Hematopoietic multipotent progenitor cell treated with erythropoietin and hydrocortisone succinate and interleukin-3 and kit ligand, for 17 days (in vitro differentiated cells): ENCODE measurements around the gene TMEM170B.

Experiments used
- DNase-seq: peaks from one replicate; pipeline ENCODE4 v3.0.0-alpha.2; 2015; ENCODE audit warnings: low spot score

The TMEM170B gene

DNA sequence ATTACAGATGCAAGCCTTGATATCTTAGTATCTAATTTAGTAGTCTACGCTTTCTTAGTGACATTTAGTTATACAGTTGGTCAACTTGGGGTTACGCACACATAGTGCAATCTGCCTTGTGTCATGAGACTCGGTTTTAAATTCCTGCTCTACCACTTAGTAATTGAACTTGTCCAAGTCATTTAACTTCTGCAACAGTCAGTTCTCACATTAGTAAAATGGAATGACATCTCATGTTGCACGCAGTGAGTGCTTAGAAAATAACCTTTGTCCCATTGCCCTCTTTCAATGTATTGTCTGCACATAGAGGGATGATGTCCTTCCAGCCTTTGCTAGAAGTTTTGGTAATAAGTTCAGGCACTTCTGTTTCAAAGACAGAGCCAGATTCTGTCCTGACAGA is 48.6 kb downstream of the TMEM170B start:
- DNase-seq = no peak

DNA sequence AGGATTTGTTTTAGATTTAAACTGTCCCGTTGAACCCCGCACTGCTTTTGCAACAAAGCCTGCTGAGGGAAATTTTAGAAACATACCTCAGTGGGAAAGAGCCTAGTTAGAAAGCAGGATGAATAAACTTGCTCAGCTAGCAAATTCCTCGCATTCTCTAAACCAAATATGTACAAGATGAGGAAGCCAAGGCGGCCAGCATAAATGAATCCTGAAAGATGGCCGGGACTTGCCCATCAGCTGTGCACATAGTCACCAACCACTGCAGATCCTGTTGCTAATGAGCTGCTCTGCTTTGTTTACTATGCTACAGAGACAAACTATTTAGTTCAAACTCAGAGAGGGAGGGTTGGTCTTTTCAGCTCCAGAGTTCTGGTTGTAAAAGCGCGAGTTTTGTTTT is 49.0 kb downstream of the TMEM170B start:
- DNase-seq = no peak

DNA sequence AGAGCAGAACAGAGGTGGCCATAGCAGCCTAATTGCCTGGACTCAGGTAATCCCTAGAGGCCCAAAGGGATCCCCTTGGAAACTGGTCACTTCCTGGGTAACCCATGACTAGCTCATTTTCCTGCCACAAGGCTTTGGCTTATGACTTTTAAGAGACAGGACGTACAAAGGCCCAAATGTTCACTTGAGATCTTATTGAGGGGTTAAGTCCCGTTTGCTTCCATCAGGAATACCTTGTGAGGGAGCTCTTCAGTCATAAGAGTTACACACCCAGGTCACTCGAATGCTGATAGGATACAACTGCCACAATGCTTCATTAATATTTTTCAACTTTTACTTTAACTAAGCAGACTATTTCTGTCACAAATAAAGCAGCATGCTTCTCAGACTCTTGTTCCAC is 51.7 kb downstream of the TMEM170B start:
- no peak for DNase-seq

DNA sequence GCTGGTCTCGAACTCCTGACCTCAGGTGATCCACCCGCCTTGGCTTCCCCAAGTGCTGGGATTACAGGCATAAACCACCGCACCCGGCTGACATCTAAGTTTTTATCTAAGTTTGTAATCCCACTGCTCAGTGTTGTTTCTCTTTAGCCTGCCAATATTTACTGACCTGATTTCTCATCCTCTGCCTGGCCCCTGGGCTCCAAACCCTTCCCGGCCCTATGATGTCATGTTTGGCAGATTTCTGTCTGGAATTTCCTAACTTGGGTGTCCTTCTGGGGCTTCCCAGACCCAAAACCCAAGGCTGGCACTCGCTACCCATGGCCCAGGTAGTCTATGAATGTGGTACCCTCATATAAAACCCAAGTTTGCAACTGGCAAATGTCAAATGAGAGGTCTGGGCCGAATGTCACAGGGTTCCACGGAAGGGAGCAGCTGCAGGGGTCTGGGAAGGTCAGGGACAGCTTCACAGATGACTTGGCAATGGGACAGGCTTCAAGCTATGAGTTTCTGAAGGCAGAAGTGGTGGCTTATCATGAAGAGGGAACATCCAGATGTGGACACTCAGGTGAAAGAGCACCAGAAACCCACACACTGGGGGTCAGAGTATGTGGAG is 54.9 kb downstream of the TMEM170B start:
- DNase-seq = no peak

DNA sequence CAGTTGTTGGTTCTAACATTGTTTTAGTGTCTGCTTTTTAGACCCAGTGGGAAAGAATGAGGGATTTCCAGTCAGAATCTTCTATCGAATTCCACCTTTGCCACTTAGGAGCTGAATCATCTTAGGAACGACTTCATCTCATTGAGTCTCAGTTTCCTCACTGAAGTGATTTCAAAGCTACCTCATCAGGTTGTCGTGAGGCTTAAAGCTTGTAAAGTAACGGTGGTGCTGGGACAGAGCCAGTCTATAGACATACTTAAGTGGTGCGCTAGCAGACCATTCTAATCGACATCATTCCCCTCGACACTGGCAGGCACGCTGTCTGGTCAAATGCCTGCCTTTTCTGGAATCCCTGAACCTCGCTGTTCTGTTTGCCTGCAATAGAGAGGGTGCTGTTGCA is 55.5 kb downstream of the TMEM170B start:
- DNase-seq = no peak

DNA sequence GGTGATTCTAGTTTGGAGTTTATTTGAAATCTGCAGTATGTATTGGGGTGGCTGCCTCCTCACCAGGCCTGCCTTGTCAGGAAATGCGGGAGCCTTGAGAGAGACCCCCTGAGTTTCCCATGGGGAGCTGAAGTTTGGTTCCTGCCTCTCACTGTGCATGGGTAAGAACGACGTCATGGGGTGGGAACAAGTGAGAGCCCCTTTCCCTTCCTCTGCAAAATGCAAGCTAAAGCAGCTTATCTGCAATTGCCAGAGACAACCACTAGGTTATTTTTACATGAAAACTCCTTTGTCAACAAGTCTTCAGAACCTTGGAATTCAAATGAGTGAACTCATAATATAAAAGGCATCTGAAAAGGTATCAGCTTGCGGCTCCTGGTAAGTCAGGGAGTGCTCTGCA is 58.4 kb downstream of the TMEM170B start:
- no peak for DNase-seq

DNA sequence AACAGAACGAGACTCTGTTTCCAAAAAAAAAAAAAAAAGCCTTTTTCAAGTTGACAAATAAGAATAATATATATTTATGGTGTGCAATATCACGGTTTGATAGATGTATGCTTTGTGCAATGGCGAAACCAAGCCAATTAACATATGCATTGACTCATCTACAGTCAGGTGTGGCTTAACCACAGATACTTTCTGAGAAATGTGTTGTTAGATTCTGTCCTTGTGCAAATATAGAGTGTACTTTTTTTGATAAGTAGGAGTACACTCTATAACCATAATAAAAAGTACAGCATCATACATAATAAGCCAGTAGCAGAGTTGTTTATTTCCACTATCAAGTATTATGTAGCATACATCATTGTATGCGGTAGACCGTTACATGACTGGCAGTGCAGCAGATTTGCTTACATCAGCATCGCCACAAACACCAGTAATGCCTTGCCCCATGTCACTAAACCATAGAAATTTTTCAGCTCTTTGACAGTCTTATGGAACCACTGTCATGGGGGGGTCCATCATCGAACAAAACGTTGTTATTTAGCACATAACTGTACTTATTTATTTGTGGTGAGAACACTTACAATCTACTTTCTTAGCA is 59.2 kb downstream of the TMEM170B start:
- DNase-seq = no peak

DNA sequence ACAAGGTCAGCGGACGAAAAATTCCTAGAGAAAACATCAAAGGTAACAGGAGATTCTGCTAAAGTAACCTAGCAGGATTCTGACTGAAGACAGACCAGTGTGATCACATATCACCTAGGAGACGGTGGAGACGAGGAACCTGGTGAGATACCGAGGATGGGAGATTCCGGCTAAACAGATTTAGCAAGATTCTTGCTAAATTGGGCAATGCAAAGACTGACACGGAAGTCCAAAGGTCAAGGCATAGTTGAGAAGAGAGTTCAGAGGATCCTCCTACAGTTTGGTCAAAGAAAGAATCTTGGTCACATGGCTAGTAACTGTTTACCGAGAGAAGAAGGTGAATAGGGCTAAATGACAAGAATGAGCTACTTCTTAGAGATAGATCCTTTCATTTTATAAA is 61.1 kb downstream of the TMEM170B start:
- DNase-seq = no peak

DNA sequence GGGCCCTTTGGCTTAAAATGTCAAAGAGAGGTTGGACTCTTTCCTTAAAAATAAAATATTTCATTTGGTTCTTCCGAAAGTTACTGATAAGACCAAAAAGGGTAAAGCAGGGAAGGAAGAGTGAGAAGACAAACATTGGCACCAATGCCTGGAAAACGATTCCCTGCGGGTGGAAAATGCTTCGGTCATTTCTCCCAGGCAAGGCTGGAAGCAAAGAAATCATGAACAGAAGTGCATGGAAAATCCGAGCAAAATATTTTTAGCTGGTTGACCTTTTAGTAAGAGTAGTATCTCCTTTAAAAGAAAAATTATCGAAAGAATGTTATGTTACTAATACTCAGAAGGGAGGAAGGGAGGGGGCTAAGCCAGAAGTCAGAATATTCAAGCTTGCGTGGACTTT is 62.7 kb downstream of the TMEM170B start:
- no peak for DNase-seq

DNA sequence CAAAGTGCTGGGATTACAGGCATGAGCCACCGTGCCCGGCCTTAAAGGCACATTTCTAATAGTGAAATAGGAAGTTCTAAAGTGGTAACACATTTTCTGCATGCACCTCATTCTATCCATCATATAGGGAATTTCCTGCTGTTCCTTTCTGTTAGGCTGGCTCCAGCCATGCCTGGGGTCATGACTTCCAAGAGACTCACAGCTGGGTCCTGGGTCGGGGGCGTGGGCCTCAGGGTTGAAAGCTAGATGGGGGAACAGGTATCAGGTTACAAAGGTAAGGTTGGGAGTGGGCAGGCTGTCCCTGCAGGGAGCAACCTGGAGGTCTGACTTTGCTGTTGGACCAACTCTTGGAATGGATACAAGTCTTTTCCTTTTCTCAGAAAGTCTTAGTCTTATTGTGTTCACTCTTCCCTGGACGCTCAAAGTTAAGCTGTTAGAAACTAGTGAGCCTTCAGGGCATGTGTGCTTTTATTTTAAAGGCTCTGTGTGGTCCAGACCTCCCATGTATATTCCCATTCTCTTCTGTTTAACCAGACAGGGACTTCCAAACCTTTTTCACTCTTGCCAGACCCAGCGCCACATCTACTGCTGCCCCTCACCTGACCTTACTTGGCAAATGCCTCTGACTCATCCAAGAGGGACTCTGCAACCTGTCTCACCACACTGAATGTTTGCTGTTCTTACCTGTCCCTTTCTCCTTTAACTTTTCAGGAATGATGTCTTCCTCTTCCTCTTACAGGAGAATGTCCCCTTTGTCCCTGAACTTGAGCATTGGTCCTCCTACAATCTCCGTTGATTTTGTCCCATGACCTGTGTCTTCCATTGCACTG is 64.4 kb downstream of the TMEM170B start:
- no peak for DNase-seq

DNA sequence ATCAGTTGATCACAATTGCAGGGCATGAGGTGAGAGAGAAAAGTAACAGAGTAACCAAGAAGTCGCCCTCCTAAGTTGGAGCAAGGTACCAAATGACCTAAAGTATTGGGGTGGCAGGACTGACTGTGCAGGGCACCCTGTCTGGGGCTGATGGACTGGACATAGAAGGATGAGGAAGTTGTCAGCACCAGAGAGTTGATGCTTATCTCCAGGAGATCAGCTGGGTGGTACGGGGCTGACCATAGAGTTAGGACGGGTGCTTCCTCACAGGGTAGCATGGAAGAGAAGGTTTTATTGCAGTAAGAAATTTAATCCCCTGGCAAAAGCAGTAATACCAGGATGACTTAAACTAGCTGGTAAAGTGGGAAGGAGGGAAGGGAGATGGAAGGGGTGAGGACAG is 66.7 kb downstream of the TMEM170B start:
- no peak for DNase-seq

DNA sequence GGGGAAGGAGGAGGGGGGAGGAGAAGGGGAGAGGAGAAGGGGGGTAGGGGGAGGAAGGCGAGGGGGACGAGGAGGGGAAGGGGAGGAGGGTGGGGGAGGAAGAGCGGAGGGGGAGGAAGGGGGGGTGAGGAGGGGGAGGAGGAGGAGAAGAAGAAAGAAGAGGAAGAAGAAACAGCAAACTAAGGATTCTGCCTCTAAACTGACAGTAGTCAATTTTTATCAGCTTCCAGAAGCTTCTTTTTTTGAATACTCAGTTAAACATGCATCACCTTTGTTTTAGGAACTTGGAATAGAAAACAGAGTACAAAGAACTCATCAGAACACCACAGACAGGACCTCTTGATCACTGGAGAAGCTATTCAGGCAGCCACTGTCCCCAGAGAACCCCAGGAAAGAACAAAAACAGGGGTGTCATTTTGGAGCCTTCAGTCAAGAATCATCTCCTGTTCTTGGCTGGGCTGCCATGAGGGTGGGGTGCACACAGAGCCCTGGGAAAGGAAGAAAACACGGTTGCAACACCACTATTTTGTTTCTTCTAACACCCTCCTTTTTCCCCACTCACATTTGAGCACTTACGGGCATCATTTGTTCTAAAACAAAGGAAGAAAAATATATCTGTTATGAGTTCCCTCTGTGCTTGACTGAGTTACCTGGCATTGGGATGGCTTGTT is 67.4 kb downstream of the TMEM170B start:
- no peak for DNase-seq

DNA sequence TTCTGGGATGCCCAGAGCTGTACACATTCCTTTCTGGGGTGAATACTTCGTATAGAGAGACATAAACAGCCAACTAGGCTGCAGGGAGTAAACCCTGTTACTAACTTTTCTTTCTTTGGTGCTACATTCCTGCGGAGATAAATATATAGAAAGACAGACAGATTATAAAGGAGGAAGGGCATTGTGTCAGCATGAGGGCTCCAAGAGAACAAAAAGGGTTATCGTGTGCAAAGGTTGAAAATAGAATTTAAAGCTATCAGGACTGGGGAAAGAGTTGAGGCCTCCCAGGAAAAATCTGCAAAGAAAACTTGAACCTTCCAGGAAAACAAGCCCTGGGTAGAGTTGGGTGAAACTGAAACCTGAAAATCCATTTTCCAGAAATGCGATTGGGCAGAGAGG is 68.0 kb downstream of the TMEM170B start:
- no peak for DNase-seq

DNA sequence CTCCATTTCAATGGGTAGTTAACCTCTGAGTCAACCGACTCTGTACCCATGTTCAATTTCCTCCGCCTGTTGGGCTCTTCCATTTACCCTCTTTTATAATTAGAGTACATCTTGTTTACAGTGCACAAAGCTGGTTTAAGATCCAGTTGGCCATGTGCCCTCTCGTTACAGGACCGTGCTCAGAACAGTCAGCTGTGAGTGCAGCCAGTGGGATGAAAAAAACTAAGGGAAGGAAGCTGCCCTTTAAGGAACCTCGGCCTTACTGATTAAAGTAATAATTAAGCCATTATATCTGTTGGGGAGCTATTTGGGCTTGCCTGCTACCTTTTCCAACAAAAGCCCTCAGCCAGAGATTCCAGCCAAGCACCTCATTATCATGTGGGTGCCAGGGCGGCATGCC is 68.8 kb downstream of the TMEM170B start:
- DNase-seq = no peak

DNA sequence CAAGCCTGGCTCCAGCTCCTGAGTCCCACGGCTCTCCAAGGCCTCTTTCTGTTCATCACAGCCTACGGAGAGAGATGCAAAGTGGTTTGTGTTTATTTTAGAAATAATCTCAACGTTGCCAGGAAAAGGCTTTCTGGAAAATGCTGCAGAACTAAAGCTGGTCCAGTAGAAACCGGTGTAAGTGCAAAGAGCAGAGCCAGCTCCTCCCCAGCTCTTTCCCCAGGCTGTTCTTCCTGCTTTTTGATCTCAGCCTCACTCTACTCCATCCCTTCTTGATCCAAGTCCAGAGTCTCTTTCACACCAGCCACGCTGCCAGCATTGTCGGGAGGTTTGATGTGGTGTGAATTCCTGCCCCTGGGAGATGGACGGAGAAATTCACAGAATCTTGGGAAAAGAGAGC is 69.8 kb downstream of the TMEM170B start:
- DNase-seq = no peak

DNA sequence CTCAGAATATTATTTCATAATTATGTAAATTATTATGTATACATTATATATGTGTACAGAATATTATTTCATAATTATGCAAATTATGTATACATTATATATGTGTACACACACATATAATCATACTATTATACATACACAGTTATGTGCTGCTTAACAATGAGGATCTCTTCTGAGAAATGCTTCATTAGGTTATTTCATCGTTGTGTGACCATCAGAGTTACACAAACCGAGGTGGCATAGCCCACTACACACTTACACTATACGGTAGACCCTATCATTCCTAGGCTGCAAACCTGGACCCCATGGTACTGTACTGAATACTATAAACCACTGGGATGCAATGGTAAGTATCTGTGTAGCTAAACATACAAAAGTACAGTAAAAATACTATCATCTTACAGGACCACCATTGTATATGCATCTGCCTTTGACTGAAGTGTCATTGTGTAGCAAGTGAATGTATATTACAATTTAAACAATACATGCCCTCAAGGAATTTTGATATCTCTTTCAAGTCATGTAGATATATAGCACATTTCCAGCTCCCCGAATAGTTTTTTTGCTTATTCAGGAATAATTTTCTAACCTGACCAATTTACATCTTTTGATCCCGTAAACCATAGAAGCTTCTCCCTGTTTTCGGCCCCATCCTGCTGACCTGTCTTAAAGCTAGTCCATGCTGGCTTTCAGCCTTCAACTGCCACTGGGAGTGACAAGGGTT is 71.2 kb downstream of the TMEM170B start:
- DNase-seq = no peak

DNA sequence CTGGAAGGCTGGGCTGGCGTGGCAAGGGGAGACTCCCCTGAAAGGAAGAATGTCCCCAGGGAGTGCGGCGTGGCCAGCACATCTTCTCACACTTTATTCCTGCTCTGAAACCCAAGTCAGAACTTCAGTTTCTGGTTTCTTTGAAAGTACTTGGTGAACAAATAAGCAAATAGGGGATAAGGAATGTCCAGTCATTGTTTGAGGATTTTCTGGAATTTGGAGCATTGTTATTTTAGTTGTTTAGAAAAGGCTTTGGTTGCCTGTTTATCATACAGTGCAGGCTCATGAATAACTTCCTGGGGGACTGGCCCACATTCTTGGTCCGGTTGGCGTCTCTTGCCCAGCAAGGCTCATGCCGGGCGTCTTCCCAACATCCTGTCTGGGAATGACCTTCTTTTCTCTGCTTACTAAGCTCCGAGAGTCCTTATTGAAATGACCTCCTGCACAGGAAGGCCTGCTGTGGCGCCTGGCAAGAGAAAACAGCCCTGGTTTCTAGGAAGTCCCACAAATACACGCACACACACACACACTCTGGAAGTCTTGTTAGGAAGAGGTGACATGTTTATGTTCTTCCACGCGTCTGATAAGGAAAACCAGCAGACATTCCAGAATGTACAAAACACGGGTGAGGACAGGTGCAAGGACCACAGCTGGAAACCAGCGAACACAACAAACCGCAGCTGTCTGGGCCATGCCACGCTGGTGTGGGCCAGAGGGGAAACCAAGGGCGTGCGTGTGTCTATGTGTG is 71.9 kb downstream of the TMEM170B start:
- no peak for DNase-seq

DNA sequence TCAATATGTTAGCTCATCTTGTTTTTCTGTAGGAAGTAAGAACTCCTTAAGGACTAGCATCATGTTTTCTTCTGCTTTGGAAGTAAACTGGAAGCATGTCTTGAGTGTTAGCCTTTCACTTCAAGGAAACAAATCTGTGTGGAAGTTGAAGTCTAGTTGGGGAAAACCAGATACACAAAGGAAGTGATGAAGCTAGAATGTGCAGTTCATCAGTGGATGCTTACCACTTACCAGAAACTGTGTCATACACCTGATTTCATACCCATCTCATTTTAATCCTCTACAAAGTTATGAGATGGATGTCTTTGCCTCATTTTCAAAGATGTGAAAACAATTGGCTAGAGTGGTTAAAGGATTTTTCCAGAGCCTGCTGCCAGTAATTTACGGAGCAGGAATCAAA is 75.8 kb downstream of the TMEM170B start:
- DNase-seq = no peak

DNA sequence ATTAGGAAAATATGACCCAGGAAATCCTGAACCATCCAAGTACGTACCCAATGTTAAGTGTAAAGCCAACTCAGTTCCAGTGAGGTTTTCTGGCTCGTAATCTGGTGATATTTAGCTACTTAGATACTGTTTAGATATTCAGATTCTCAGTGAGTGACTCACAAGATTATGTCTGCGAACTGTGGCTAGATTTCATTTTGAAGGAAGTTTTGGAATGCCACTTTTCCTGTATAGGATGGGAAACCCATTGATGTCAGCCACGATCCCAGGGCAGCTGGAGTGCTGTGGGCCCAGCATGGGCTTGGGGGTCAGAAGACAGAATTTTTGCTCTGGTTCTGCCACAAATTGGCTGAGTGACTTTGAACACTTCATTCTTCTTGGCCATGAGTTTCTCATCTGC is 76.3 kb downstream of the TMEM170B start:
- DNase-seq = no peak

DNA sequence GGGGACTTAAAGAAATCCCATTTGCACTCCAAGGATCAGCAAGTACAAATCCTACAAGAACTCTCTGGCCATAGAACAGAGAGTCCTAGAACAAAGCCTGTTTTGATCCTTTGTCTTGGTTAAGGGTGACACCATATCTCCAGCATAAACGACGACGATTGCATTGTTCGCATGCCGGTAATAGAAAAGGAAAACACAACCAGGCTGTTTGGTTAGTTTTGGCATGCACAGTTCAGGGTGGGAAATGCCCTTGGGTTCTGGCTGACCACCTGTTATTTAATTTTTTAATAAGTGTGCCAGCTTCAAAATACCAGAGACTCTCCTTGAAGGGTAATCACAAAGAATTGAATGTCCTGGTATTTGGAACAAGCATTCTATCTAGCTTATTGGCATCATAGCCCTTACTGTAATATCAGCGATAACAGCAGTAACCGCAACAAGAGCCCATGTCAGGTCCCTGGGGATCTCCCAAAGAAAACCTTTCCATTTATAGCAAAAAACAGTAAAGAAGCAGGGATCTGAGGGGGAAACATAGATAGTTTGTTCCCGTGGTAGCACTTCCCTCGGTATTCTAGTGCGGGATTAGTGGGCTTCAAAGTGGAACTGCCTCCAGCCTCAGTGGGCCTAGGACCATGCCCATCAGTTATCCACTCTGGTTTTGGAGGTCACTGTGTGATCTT is 77.1 kb downstream of the TMEM170B start:
- DNase-seq = no peak

DNA sequence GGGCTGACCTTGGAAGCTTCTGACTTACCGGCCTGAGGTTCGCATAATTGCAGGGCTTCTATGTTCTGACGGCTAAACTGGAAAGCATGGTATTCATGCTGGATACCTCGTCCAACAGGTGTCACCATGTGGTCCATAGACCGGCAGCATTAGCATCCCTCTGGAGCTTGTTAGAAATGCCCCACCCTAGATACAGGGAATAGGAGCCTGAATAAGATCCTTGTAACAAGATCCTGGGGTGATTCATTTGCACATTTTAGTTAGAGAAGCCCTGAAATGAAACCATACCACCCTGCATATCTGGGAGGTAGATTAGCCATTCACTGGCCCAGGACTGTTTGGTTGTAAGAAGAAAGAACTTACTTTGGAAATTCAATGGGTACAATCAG is 77.7 kb downstream of the TMEM170B start:
- DNase-seq = no peak
